ENCODE measurements around the gene FAM240A.

- TF ChIP-seq POLR2A (IDR thresholded peaks at IDR 0.05), result no peak
- TF ChIP-seq POLR2AphosphoS5 (IDR thresholded peaks at IDR 0.05; ENCODE audit: insufficient read depth in 1 of 2, low read depth in 1 of 2), result no peak
- TF ChIP-seq CTCF (IDR thresholded peaks at IDR 0.05), result no peak
Measured at GRCh38 chr3:46586738-46587246, 25.5 kb upstream of the FAM240A start.
